Rectal smooth muscle tissue (tissue), 1 donor: ENCODE measurements around the gene TMEM123.

Source experiments
- H3K27ac ChIP-seq: one replicate; pipeline ENCODE4 v1.7.0; 2013; ENCODE audit warnings: low read depth, low read length, inconsistent platforms
- H3K27me3 ChIP-seq: one replicate; pipeline ENCODE4 v1.7.0; 2013; ENCODE audit warnings: low read length; ENCODE audit not compliant: control insufficient read depth, insufficient read depth
- H3K36me3 ChIP-seq: one replicate; pipeline ENCODE4 v1.7.0; 2013; ENCODE audit warnings: low read length; ENCODE audit not compliant: control insufficient read depth, insufficient read depth
- H3K4me1 ChIP-seq: one replicate; pipeline ENCODE4 v1.7.0; 2013; ENCODE audit warnings: low read length; ENCODE audit not compliant: control insufficient read depth, insufficient read depth
- H3K4me3 ChIP-seq: one replicate; pipeline ENCODE4 v1.7.0; 2013; ENCODE audit warnings: low read length
- H3K9ac ChIP-seq: one replicate; pipeline ENCODE4 v1.7.0; 2013; ENCODE audit warnings: low read length

TMEM123 gene

DNA sequence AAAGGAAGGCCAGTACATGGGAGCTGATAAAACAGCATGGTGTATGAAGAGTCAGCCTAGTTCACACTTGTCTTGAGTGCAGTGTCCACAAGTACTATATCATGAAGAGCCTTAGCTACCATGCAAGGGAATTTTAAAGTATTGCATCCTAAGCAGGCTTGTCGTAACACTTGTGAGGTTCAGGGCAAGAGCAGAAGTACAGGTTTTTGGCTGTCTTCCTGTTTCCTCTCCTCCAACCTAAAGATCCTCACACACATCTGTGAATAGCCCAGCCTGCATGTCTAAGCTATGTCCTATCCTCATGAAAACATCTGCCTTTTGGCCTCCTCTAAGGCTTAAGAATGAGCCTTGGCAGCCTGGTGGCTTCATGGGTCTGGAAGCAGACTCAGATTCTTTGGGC is 34.6 kb upstream of the TMEM123 start:
- no peak overlapping the region for H3K27ac ChIP-seq
- H3K4me3 ChIP-seq, result no peak overlapping the region
- H3K36me3 ChIP-seq, result no peaks in the 10 kb centered on the region
- H3K9ac ChIP-seq, result no peak overlapping the region
- H3K4me1 ChIP-seq, result no peaks in the 10 kb centered on the region
- no peaks in the 10 kb centered on the region for H3K27me3 ChIP-seq

DNA sequence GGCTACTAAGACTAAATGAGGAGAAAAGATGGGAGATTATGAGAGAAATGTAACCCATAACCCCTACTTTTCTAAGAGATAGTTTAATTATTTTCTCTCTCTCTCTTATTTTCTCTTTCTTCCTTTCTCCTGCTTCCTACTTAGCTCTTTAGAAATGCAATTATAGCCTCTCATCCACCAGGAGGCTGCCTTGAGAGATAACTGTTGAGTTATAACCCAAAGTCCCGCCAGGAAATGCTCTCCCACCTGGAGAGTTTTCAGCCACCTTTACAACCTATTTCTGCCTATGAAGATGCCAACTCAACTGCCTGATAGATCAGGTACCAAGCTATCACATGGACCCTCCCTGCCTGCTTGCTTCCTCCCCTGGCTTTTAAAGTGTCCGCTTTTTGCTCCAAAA is 34.0 kb upstream of the TMEM123 start:
- no peaks in the 10 kb centered on the region for H3K27me3 ChIP-seq
- no peak overlapping the region for H3K4me3 ChIP-seq
- no peak overlapping the region for H3K27ac ChIP-seq
- H3K9ac ChIP-seq, result no peak overlapping the region
- no peaks in the 10 kb centered on the region for H3K4me1 ChIP-seq
- H3K36me3 ChIP-seq, result no peaks in the 10 kb centered on the region

DNA sequence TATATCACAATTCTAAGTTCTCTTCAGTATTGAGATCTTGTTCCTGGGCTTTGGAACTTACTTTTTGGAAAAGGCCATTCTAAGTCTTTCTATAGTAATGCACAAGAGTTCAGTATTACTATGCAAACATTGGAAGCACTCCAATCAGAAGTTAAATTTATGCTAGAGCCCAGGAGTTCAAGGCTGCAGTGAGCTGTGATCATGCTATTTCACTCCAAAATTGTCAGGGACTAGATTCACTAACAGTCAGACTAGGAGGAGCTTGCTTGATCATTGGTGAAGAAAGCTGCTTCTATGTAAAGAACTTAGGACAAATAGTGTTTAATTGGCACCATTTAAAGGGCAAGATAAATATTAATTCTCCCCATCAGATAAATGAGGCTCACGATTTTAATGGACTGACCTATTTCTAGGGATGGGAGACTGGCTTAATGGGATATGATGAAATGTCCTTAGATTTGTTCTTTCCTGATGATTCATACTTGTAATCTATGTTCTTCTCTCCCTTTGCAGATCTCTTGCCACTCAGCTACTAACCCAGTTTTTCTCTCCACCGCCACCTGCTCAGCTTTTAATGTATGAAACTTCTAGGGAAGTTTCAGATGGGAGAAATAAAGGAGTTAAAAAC is 32.6 kb upstream of the TMEM123 start:
- H3K27me3 ChIP-seq, result no peaks in the 10 kb centered on the region
- H3K4me3 ChIP-seq, result no peak overlapping the region
- no peaks in the 10 kb centered on the region for H3K4me1 ChIP-seq
- H3K27ac ChIP-seq, result no peak overlapping the region
- no peaks in the 10 kb centered on the region for H3K36me3 ChIP-seq
- H3K9ac ChIP-seq, result no peak overlapping the region

DNA sequence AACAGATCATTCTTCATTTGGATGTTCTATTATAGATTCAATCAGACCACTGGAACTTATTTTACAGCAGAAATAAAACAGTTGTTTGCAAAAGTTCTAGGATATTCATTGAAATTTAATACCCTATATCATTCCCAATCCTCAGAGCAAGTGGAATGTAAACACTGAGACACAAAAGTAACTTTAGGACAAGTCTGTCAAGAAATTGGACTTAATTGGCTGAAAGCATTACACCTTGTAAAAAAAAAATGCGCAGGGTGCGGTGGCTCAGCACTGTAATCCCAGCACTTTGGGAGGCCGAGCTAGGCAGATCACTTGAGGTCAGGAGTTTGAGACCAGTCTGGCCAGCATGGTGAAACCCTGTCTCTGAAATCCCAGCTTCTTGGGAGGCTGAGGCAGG is 29.9 kb upstream of the TMEM123 start:
- Histone ChIP-seq H3K36me3 (no peaks in the 10 kb centered on the region), H3K4me1 (peaks cover 3% of the 10 kb centered on the region), H3K4me3 (no peak overlapping the region), H3K27ac (no peak overlapping the region), H3K9ac (no peak overlapping the region), H3K27me3 (no peaks in the 10 kb centered on the region)

DNA sequence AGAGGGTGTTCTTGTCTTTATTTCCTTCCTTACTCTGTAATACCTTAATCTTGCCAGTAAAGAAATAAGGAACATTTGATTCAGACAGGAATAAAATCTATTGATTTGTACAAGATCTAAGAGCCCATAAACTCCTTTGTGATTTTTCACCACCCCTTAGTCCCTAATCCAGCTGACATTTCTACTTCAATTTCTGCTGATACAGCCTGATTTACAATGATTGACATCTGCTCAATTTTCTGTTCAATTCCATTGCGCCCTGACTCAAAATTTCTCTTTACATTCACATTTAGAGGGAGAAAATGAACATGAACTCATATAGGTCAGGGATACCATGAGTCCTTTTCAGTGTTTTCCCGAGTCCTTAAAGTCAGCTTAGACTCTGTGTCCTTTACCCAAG is 27.2 kb upstream of the TMEM123 start:
- H3K36me3 ChIP-seq, result no peaks in the 10 kb centered on the region
- H3K4me3 ChIP-seq, result no peak overlapping the region
- H3K9ac ChIP-seq, result no peak overlapping the region
- no peak overlapping the region for H3K27ac ChIP-seq
- no peaks in the 10 kb centered on the region for H3K27me3 ChIP-seq
- peaks cover 3% of the 10 kb centered on the region for H3K4me1 ChIP-seq

DNA sequence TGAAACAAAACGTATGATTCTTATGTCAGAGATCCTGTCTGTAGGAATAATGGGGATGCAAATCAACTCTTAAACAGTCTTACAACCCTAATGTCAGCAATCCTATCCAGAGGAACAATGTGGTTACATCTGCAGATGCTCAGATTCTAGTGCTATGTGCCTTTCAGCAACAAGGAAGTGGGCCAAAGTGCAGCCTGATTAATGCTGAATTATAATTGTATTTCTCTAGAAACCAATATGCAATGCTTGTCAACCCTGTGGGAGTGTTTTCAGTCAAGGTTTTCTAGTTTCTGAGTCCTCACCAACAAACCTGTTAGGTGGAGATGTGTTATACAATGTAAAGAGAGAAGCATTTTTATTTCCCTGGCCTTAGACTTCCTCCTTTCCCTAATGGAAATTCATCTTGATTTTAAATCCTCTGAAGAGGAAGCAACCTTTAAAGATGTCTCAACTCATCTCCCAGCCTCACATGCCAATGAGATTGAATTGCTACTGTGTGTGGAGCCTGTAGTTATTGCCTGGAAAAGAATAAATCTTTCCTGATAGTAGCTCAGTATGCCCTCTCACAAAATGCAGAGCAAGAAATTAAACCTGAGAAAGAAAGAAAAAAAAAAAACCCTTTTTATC is 26.2 kb upstream of the TMEM123 start:
- Histone ChIP-seq H3K27me3 (no peaks in the 10 kb centered on the region), H3K27ac (no peak overlapping the region), H3K36me3 (no peaks in the 10 kb centered on the region), H3K4me1 (peaks cover 8% of the 10 kb centered on the region), H3K9ac (no peak overlapping the region), H3K4me3 (no peak overlapping the region)

DNA sequence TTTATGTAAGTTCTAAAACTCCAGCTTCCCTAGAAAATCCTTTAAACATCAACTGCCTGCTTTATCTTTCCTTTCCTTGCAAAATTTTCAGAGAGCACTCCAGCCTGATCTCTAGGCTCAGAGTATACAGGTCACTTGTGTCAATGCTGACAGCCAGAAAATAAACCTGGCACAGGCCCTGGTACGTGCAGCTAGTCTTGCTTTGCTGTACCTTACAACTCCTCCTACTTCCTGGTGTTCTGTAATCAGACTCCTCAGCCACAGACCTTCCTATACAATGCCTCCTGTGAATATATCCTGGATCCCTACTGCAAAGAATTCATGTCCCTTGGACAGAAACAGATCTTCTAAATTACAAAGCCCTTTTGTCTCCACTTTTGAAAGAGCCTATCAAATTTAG is 24.2 kb upstream of the TMEM123 start:
- Histone ChIP-seq H3K36me3 (no peaks in the 10 kb centered on the region), H3K9ac (no peak overlapping the region), H3K27me3 (no peaks in the 10 kb centered on the region), H3K4me1 (peaks cover 10% of the 10 kb centered on the region), H3K4me3 (no peak overlapping the region), H3K27ac (no peak overlapping the region)

DNA sequence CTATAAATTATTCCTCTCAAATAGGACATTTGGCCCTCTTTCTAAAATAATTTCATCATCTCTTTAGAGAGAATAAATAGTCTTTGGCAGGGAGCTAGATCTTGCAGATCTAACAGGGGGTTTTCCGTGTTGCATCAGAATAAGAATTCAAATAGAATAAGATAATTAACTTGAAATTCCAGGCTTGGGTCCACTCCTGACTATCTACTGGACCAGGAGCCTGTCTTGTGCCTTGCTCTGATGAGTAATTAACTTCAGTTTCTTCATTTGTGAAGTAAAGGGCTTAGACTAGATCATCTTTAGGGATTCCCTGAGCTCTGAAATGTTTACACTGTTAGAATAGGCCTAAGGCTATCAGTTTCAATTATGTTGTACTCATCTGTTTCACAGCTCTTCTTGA is 23.5 kb upstream of the TMEM123 start:
- Histone ChIP-seq H3K9ac (no peak overlapping the region), H3K27ac (no peak overlapping the region), H3K36me3 (no peaks in the 10 kb centered on the region), H3K4me3 (no peak overlapping the region), H3K4me1 (peaks cover 15% of the 10 kb centered on the region), H3K27me3 (no peaks in the 10 kb centered on the region)

DNA sequence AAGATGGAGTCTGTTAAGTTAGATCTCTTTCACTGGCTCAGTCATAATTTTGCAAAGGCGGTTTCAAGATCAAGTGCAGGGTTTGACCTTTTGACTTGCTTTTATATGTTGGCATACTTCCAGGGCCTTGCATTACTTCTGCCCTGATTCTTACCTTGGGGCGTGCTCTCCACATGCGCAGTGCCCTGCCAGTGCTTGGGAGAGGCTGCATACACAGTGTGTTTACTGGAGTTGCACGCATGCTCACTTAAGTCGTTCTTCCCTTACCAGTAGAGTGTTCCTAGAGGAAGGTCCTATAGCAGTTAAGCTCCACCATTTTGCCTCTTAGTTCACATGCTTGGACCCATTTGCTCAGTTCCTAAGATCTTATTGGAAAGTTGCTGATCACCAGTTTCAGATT is 21.0 kb upstream of the TMEM123 start:
- no peaks in the 10 kb centered on the region for H3K27me3 ChIP-seq

DNA sequence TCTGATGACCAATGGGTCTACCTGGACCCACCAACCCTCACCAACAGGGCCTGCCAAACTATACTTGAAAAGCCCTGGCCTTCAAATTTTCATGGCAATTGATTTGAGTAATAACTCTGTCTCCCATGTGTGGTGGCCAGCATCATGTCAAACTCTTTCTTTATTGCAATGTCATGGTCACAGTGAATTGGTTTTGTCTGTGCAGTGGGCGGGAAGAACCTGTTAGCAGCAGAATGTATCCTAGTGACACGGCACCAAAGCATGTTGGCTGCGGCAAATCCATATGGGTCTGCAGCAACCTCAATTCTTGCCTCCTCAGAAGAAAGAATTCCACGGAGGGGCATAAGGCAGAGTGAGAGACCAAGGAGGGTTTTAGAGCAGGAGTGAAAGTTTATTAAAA is 19.6 kb upstream of the TMEM123 start:
- H3K27me3 ChIP-seq, result no peaks in the 10 kb centered on the region
- no peak overlapping the region for H3K4me3 ChIP-seq
- H3K4me1 ChIP-seq, result peaks cover 34% of the 10 kb centered on the region
- no peak overlapping the region for H3K9ac ChIP-seq
- no peaks in the 10 kb centered on the region for H3K36me3 ChIP-seq
- H3K27ac ChIP-seq, result no peak overlapping the region

More for the DNA sequence above, 21.0 kb upstream of the TMEM123 start:
- Histone ChIP-seq H3K4me1 (peaks cover 25% of the 10 kb centered on the region), H3K9ac (no peak overlapping the region), H3K4me3 (no peak overlapping the region), H3K36me3 (no peaks in the 10 kb centered on the region), H3K27ac (peak overlapping the region; percentile 45)

DNA sequence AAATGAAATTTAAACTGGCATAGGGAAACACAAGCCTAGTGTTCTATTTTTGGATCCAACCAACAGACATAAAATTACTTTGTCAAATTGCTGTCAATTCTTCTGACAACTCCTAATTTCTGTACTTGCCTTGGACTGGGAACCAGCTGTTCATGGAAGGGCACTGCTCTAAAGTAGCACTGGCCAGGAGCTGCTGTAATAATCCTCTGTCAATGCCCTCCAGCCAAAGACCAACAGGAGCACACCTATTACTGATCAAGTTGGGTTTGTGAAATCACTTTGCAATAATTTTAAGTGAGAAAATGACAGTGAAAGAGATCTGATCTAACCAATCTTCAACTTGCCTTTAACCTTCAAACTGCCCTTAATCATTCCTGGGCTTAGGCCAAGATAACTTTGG is 18.9 kb upstream of the TMEM123 start:
- H3K4me1 ChIP-seq, result peaks cover 34% of the 10 kb centered on the region
- H3K27ac ChIP-seq, result no peak overlapping the region

DNA sequence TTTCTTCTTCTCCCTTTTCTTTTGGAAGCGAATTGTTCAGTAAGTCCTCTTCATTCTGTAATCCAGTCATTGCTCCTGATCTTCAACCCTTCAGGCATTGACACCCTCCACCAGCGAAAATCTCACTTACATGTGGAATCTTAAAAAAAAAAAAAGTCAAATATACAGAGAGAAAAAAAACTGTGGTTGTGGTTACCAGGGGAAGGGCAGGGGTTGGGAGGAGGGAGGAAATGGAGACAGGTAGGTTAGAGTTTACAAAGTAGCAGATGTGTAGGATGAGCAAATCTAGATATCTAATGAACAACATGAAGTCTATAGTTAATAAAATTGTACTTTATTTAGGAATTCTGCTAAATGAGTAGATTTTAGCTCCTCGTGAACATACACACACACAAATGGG is 17.7 kb upstream of the TMEM123 start:
- no peaks in the 10 kb centered on the region for H3K27me3 ChIP-seq
- no peaks in the 10 kb centered on the region for H3K36me3 ChIP-seq
- H3K4me3 ChIP-seq, result no peak overlapping the region
- H3K27ac ChIP-seq, result peak overlapping the region; percentile 74
- H3K4me1 ChIP-seq, result peaks cover 34% of the 10 kb centered on the region
- no peak overlapping the region for H3K9ac ChIP-seq

More for the DNA sequence above, 18.9 kb upstream of the TMEM123 start:
- Histone ChIP-seq H3K9ac (no peak overlapping the region), H3K36me3 (no peaks in the 10 kb centered on the region), H3K4me3 (no peak overlapping the region), H3K27me3 (no peaks in the 10 kb centered on the region)

DNA sequence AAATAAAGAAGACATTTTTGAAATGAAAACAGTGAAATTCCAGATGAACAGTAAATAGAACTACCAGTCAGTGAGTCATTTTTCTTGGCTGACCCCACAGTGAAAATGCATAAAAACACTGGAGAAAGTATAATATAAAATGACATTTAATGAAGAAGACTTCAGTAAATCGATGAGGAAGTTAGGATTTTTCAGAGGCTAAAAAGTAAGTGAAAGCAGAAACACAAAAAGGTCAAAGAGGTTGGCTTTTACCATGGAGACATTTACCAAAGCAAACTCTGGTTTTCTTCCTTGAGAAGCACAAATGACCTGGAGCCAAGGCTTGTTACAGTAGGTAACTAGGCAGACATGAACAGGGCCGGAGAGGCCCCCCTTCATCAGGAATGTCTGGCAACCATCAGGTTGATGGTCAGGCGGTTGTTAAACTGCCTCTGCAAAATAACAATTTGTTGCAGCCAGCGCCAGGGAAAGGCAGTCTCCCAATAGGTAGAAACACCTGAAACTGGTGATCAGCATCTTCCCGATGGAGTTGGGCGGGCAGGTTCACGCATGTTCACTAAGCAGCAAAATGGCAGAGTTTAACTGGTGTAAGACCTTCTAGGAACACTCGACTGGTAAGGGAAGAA is 16.7 kb upstream of the TMEM123 start:
- Histone ChIP-seq H3K27ac (peak overlapping the region; percentile 83), H3K9ac (no peak overlapping the region), H3K4me1 (peaks cover 34% of the 10 kb centered on the region), H3K27me3 (no peaks in the 10 kb centered on the region), H3K4me3 (peak overlapping the region; percentile 20), H3K36me3 (no peaks in the 10 kb centered on the region)
